Measurements from ENCODE around the gene SEMA3B. TPM values are rescaled to one million over a fixed set of nuclear protein-coding genes. Genes with fewer than 3 reads are reported as not detected.
A peak's percentile ranks its signal among the peaks of the same experiment; 100 is the strongest.

Gene SEMA3B
- total and polyA plus RNA-seq, 9 of the 15 experiments (the other 6 are each of a cell fraction or from before 2014, with no cell fraction given) = 0.03 to 1.8 (median 0.55) TPM; not detected in 1

- H3K4me3 ChIP-seq = no peak overlapping the region
- no TSS peak for BruUV-seq (replicated peaks)
- H3K4me2 ChIP-seq (ENCODE audit: insufficient read depth, low read length) = no peak overlapping the region
- no peak overlapping the region for H3K27ac ChIP-seq (ENCODE audit: extremely low read depth, low read depth, low read length)
- H3K4me1 ChIP-seq (replicated peaks in 1 of 2; ENCODE audit: control insufficient read depth in 2 of 2, insufficient read depth in 2 of 2, low read length in 2 of 2) = peaks cover under 1 to 28% of the 10 kb centered on the region in 2 experiments; a peak in 3 of 5 replicates
- POLR2A ChIA-PET = interaction anchor here (0.6 to 0.9 kb wide), 4 partner anchors 10 to 35 kb away, joined by 3 to 4 read pairs (median 3); no protein-coding TSS in a partner anchor
- in situ Hi-C loops (cut with MboI) = no loop called here
- no peaks in the 10 kb centered on the region for H4K20me1 ChIP-seq (replicated peaks; ENCODE audit: control insufficient read depth, insufficient read depth, low read length)
- intact Hi-C loops (cut with micrococcal nuclease) = no loop called here
- DNase-seq (ENCODE audit: extremely low read depth in 1 of 4, low spot score in 3 of 4) = no peak
- H3K9me3 ChIP-seq (replicated peaks; ENCODE audit: control insufficient read depth, insufficient read depth, low read depth, low read length) = no peaks in the 10 kb centered on the region
- H3K9me1 ChIP-seq (ENCODE audit: control insufficient read depth, insufficient read depth, low read length) = no peaks in the 10 kb centered on the region
- WGBS (ENCODE audit: insufficient coverage, low coverage, missing lambda C conversion rate) = 0% methylated on average over 3 of the region's 4 CpGs
- no peaks in the 10 kb centered on the region for H3K79me2 ChIP-seq (ENCODE audit: control insufficient read depth, insufficient read depth, low read length)
- no peaks in the 10 kb centered on the region for H3K36me3 ChIP-seq (ENCODE audit: control insufficient read depth, insufficient read depth, low read length)
- CTCF ChIA-PET (ENCODE audit: low intra/inter-chr PET ratio) = no interaction called here
- H3K27me3 ChIP-seq (ENCODE audit: control insufficient read depth in 2 of 2, insufficient read depth in 2 of 2, low read length in 2 of 2) = no peaks in the 10 kb centered on the region
- no peak for FAIRE-seq
- ATAC-seq = no peak
- no peak overlapping the region for H2AFZ ChIP-seq (ENCODE audit: low read depth, low read length)
- H3K9ac ChIP-seq (ENCODE audit: insufficient read depth in 1 of 2, low read depth in 2 of 2, low read length in 2 of 2) = peak overlapping the region in 1 of 2 experiments; percentile 35; a peak in 2 of 4 replicates
- TF ChIP-seq XRCC4 (IDR thresholded peaks at IDR 0.05; ENCODE audit: extremely low read depth, insufficient read depth, insufficient read length) (no peak), BDP1 (IDR thresholded peaks at IDR 0.05; ENCODE audit: insufficient read depth, insufficient read length) (no peak), TSC22D4 (tag; IDR thresholded peaks at IDR 0.05) (no peak), ESRRA (IDR thresholded peaks at IDR 0.05; ENCODE audit: borderline replicate concordance, low read depth) (no peak), HCFC1 (IDR thresholded peaks at IDR 0.05; ENCODE audit: low read depth, low read length) (no peak), ZNF609 (CRISPR knock-in tag; IDR thresholded peaks at IDR 0.05; ENCODE audit: borderline replicate concordance) (no peak), LCOR (CRISPR knock-in tag; IDR thresholded peaks at IDR 0.05) (no peak), HOXB6 (CRISPR knock-in tag; IDR thresholded peaks at IDR 0.05; ENCODE audit: borderline replicate concordance) (no peak), TEAD2 (tag; IDR thresholded peaks at IDR 0.05) (no peak), KAT8 (IDR thresholded peaks at IDR 0.05; ENCODE audit: low read depth) (no peak), MAZ (CRISPR knock-in tag; conservative IDR thresholded peaks at IDR 0.05 in 1 of 2, IDR thresholded peaks at IDR 0.05 in 1 of 2) (no peak), ZNF436 (CRISPR knock-in tag; IDR thresholded peaks at IDR 0.05) (no peak), RBM15 (IDR thresholded peaks at IDR 0.05; ENCODE audit: insufficient read depth, low read length) (no peak), ZNF282 (CRISPR knock-in tag; IDR thresholded peaks at IDR 0.05) (no peak), ZNF239 (CRISPR knock-in tag; IDR thresholded peaks at IDR 0.05) (no peak), KHSRP (IDR thresholded peaks at IDR 0.05) (no peak), NFXL1 (CRISPR knock-in tag; IDR thresholded peaks at IDR 0.05) (no peak), EP300 (IDR thresholded peaks at IDR 0.05; ENCODE audit: low read length) (no peak), SMAD1 (IDR thresholded peaks at IDR 0.05; ENCODE audit: low read depth, low read length, partially characterized antibody) (no peak)
Measured at GRCh38 chr3:50278123-50278879, 9.4 kb downstream of the SEMA3B start.
